Neural crest cell (in vitro differentiated cells): ENCODE data around the gene UBE2J2. TPM values are rescaled to one million over a fixed set of nuclear protein-coding genes. Genes with fewer than 3 reads are reported as not detected.
"Not testable (repeated sequence)": the region's sequence is repeated elsewhere in the genome, so short reads cannot be mapped to it uniquely, and the experiment has no call there.

Experiments used
- DNase-seq: peaks from one replicate; pipeline ENCODE4 v3.0.0; 2021; ENCODE audit warnings: low read depth, mixed read lengths, low spot score
- H3K27ac Mint-ChIP-seq: one replicate; pipeline ENCODE4 v1.8.0; 2021; ENCODE audit warnings: mild to moderate bottlenecking, mixed read lengths; ENCODE audit not compliant: unreplicated experiment
- H3K27me3 Mint-ChIP-seq: 2 replicates; pipeline ENCODE4 v1.8.0; 2021; ENCODE audit warnings: low read depth, mild to moderate bottlenecking, mixed read lengths
- H3K36me3 Mint-ChIP-seq: 2 replicates; pipeline ENCODE4 v1.8.0; 2021; ENCODE audit warnings: low read depth, mild to moderate bottlenecking, mixed read lengths
- H3K4me1 Mint-ChIP-seq: 2 replicates; pipeline ENCODE4 v1.8.0; 2021; ENCODE audit warnings: mixed read lengths
- H3K4me3 Mint-ChIP-seq: one replicate; pipeline ENCODE4 v1.8.0; 2021; ENCODE audit warnings: mild to moderate bottlenecking, mixed read lengths
- H3K9me3 Mint-ChIP-seq: 2 replicates; pipeline ENCODE4 v1.8.0; 2021; ENCODE audit warnings: mixed read lengths
- total RNA-seq: library from RNA; stranded (reverse); gene quantifications from 2 replicates; pipeline ENCODE4 v1.2.1, GENCODE V29; 2021
- TF ChIP-seq, protein P1 (sequence below): fragments of 200-600 bp; sonication (generic); conservative IDR thresholded peaks from 2 replicates; pipeline ENCODE4 v1.5.0; 2021; ENCODE audit warnings: antibody characterized with exemption, mild to moderate bottlenecking

Gene UBE2J2
- total RNA-seq, 1 donor from 2014 or later, result 80.8 TPM

DNA sequence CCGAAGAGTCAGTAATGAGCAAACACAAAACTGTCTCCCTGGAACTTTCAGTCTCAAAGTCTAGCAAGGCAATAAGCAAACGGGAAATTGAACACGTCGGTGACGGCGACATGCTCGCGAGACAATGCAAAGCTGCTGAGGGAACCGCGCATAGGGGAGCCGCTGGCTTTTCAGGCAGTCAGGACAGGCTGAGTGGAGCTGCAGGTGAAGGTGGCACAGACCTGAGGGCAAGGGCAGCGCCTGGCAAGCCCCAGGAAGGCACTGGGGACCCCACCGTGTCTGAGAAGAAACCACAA, 45.9 kb upstream of the UBE2J2 start:
- H3K9me3 Mint-ChIP-seq, result no peaks in the 10 kb centered on the region
- H3K36me3 Mint-ChIP-seq, result peaks cover 2% of the 10 kb centered on the region
- TF ChIP-seq, protein P1, sequence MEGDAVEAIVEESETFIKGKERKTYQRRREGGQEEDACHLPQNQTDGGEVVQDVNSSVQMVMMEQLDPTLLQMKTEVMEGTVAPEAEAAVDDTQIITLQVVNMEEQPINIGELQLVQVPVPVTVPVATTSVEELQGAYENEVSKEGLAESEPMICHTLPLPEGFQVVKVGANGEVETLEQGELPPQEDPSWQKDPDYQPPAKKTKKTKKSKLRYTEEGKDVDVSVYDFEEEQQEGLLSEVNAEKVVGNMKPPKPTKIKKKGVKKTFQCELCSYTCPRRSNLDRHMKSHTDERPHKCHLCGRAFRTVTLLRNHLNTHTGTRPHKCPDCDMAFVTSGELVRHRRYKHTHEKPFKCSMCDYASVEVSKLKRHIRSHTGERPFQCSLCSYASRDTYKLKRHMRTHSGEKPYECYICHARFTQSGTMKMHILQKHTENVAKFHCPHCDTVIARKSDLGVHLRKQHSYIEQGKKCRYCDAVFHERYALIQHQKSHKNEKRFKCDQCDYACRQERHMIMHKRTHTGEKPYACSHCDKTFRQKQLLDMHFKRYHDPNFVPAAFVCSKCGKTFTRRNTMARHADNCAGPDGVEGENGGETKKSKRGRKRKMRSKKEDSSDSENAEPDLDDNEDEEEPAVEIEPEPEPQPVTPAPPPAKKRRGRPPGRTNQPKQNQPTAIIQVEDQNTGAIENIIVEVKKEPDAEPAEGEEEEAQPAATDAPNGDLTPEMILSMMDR, result no peak
- peak overlapping the region; percentile 70 for H3K4me3 Mint-ChIP-seq
- H3K27me3 Mint-ChIP-seq, result no peaks in the 10 kb centered on the region
- H3K27ac Mint-ChIP-seq, result no peak overlapping the region
- no peak for DNase-seq
- peaks cover 21% of the 10 kb centered on the region for H3K4me1 Mint-ChIP-seq

DNA sequence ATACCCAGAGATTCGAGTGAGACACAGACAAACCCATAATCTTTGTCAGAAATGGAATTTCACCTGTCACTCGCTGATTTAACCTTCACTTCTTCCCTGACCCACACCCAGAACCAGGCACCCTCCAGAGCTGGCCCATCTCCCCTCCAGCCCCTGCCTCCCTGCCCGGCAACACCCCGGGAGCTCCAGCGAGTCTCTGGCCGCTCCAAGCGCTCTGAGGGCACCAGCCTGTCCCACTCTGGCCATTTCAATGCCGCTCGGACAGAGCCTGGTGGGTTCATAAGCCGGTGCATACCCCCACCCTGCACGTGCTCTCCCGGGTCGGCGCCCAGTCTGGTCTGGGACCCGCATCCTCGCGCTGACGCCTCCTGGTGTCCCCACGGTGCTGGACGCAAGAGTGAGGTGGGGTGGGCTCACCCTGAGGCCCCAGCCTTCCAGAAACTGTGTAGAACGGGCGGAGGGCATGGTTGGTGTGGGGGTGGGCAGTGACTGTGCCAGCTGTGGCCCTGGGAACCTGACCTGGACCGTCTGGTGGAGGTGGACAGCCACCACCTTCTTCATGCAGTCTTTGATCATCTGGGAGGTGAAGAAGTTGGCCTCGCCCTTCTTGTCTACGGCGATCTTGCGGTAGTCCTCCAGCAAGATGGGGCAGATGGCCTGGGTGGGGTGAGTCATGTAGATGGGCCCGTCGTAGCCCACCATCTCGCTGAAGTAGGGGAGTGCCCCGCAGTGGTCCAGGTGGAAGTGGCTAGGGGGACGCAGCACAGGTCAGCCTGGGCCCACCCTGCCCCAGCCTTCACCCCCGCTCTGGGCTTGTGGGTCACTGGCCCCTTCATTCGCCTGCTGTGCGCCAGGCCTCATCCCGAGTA, 45.4 kb upstream of the UBE2J2 start:
- Mint-ChIP-seq H3K9me3 (no peaks in the 10 kb centered on the region), H3K4me3 (peak overlapping the region; percentile 70), H3K27ac (no peak overlapping the region), H3K36me3 (peaks cover 2% of the 10 kb centered on the region), H3K27me3 (no peaks in the 10 kb centered on the region), H3K4me1 (peaks cover 21% of the 10 kb centered on the region)
- no peak for DNase-seq
- TF ChIP-seq, protein P1, result no peak

DNA sequence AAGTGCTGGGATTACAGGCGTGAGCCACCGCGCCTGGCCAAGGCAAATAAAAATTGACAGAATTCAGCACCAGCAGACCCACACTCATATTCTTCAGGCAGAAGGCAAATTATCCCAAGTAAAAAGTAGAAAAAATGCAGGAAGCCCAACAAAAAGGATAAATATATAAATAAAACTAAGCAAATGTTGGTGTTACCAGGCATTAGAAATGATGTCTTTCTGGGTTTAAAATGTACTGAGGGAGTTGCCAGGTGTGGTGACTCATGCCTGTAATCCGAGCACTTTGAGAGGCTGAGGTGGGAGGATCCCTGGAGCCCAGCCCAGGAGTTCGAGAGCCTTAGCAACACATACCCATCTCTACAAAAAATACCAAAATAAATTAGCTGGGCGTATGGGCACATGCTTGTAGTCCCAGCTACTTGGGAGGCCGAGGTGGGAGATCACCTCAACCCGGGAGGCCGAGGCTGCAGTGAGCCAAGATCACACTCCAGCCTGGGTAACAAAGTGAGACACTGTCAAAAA, 44.5 kb upstream of the UBE2J2 start:
- peaks cover 2% of the 10 kb centered on the region for H3K36me3 Mint-ChIP-seq
- H3K27ac Mint-ChIP-seq, result no peak overlapping the region
- DNase-seq, result no peak
- H3K4me3 Mint-ChIP-seq, result peak overlapping the region; percentile 62
- H3K9me3 Mint-ChIP-seq, result no peaks in the 10 kb centered on the region
- TF ChIP-seq, protein P1, result no peak
- peaks cover 15% of the 10 kb centered on the region for H3K4me1 Mint-ChIP-seq
- no peaks in the 10 kb centered on the region for H3K27me3 Mint-ChIP-seq

DNA sequence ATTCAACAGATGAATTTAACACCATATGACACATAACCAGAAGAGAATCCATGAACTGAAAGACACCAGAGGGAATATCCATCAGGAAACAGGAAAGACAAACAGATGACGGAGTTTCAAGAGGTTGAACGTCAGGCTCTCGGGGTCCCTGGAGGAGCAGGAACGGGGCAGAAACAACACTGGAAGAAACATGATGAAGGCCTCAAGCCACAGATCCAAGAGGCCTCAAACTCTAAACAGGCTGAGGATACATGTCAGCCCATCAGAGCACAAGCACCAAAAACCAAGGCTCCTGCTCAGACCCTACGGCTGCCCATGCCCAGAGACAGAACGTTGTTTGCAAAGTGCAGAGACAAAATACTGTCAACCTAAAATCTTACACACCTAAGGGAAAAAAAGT, 43.8 kb upstream of the UBE2J2 start:
- Mint-ChIP-seq H3K4me3 (peak overlapping the region; percentile 19), H3K4me1 (peaks cover 15% of the 10 kb centered on the region), H3K27ac (no peak overlapping the region), H3K27me3 (no peaks in the 10 kb centered on the region), H3K9me3 (no peaks in the 10 kb centered on the region), H3K36me3 (peaks cover 2% of the 10 kb centered on the region)
- TF ChIP-seq, protein P1, result no peak
- DNase-seq, result no peak

DNA sequence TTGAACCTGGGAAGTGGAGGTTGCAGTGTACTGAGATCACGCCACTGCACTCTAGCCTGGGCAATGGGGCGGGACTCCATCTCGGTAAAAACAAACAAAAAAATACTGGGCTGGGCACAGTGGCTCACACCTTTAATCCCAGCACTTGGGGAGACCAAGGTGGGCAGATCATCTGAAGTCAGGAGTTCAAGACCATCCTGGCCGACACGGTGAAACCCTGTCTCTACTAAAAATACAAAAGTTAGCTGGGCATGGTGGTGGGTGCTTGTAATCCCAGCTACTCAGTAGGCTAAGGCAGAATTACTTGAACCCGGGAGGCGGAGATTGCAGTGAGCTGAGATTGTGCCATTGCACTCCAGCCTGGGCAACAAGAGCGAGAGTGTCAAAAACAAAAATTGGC, 42.5 kb upstream of the UBE2J2 start:
- H3K27ac Mint-ChIP-seq, H3K27me3 Mint-ChIP-seq, H3K9me3 Mint-ChIP-seq, DNase-seq, H3K36me3 Mint-ChIP-seq: not testable (repeated sequence)
- peak overlapping the region; percentile 31 for H3K4me3 Mint-ChIP-seq
- peaks cover 11% of the 10 kb centered on the region for H3K4me1 Mint-ChIP-seq

DNA sequence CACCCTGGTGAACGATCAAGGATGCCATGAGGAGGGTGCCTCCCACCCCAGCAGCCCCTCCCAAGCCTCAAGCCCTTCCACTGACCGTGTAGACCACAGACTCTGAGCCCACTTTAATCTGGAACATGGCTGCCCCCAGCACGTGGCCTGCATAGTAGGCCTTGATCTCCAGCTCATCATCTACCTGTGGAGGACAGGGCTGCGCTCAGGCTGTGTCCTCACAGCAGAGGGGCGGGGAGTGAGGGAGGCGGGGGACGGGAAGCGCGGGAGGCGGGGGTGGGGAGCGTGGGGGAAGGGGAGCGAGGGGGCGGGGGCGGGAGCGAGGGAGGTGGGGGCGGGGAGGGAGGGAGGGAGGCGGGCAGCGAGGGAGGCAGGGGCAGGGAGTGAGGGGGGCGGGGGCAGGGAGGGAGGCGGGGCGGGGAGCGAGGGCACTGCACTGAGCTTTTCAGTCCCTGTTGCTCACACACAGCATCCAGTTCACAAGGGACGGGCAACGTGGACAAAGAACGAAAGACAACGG, 41.8 kb upstream of the UBE2J2 start:
- DNase-seq, result no peak
- Mint-ChIP-seq H3K27me3 (no peaks in the 10 kb centered on the region), H3K36me3 (peaks cover 2% of the 10 kb centered on the region), H3K4me1 (peaks cover 11% of the 10 kb centered on the region), H3K4me3 (peak overlapping the region; percentile 23), H3K9me3 (no peaks in the 10 kb centered on the region), H3K27ac (peak overlapping the region; percentile 57)
- TF ChIP-seq, protein P1, result no peak
